NCI-H2171 treated with DMSO at 0.1 percent for 48 hours (cell line): ENCODE data around the gene FGD5.
A peak's percentile ranks its signal among the peaks of the same experiment; 100 is the strongest.

Experiments
- DNase-seq: peaks from one replicate; lab custom pipeline; 2025; lab: John Stamatoyannopoulos, UW

Gene FGD5

DNA sequence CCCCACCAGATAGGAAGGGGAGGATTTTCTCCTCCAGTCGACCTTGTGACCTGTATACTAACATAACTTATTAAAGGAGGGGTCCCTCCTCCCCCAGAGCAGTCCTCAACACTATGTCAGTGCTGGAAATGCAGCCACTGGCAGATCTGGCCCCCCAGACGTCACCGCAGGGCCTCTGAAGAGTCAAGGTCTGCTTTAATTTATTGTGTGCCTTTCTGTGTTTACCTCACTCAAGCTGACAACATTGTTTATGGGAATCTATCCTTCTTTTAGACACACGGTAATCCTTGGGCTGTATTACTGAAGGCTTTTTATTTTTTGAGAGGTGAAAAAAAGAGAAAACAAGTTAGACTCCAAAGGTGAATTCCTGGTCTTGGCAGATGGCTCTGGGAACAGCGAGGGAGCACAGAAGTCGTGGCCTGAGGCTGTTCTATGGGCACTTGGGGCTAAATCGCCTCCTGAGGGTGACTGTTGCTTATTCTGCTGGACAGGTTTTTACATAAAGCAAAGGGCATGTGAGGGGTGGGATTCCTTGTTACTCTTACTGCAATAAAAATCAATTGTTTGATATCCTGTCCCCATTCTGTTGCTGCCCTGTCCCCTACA, 115.2 kb downstream of the FGD5 start:
- DNase-seq, result no peak

DNA sequence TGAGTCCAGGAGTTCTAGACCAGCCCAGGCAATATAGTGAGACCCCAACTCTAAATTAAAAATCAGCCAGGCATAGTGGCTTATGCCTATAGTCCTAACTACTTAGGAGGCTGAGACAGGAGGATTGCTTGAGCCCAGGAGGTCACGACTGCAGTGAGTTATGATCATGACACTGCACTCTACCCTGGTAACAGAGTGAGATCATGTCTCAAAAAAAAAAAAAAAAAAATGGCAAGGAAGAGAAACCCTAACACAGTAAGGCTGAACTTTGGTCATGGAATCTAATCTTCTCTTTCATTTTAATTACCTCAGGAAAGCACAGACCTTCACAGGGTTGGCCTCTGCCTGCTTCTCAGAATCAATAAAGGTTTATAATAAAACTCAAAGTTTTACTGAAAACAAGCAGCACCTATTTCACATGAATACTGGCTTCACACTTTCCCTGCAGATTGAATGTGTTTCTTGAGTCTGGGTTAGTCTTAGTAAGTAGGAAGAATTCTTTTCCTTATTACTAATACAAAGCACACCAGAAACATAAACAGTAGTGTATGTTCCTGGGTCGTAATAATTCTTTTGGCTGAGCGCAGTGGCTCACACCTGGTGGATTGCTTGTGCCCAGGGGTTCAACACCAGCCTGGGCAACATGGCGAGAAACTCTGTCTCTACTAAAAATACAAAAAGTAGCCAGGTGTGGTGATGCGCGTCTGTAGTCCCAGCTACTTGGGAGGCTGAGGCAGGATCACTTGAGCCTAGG, 117.0 kb downstream of the FGD5 start:
- DNase-seq, result no peak

DNA sequence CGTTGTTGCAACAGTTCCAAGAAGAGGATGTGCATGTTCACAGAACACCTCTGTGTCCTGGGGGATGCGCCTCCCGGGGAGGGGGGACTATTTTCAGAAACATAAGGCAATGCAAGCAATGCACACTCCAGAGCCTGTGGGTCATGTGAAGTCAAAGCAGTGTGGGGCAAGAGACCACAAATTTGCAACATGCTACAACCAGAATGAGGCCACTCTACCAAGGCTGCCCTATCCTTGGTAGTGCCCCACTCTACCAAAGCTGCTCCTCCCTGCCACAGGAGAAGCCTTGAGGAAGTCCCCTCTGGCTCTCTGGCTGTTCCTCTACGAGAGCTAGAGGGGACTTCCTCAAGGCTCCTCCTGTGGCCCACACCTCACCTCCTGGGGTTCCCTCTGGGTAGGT, 120.2 kb downstream of the FGD5 start:
- no peak for DNase-seq

DNA sequence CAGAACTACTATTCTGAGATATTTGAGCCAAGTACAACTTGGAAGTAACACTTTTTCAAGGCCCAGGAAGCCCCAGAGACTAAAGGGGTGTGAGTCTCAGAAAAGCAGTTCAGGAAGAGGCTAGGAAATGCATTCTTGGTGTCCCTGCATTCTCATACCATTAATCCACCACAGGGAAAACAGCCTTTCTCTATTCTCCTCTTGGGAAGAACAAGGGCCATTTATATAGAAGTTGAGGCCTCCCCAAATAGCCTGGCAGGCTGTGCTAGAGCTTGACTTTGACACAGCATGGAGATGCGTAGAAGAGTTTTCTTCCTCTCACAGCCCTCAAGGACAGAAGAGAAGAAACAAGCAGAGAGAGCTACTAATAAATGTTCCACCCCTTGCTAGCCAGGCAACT, 123.1 kb downstream of the FGD5 start:
- no peak for DNase-seq

DNA sequence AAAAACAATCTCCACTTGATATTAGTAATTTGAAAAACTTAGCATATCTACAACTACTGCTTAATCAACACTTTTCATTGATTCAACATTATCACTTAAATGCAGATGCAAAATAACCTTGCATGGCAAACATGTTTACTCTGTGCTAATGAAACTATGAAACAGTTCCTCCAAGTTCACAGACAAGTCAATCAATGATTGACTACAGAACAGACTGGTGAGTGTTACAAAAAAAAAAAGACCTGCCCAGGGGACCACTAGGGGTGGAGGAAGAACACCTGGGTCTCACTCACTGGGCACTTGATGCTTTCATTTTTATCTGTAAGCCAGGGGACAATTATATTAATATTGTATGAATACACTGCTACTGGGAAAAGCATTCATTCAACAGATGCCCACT, 124.3 kb downstream of the FGD5 start:
- DNase-seq, result no peak

DNA sequence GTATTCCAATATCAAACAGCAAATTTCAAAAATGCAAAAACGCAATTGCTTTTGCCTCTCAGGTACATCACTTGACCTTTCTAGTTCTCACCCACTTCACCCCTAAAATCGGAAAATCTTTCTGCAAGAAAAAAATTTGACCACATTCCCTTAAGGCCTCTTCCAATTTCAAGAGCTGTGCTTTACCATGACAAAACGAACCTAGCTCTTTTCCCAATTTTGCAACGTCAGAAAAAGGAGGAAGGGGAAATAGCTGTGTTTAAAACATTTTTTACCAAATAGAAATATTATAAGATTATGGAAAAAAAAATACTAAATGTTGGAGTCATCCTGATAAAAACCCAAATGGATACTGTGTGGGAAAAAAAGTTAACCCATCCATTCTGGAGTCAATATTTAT, 127.5 kb downstream of the FGD5 start:
- DNase-seq, result no peak

DNA sequence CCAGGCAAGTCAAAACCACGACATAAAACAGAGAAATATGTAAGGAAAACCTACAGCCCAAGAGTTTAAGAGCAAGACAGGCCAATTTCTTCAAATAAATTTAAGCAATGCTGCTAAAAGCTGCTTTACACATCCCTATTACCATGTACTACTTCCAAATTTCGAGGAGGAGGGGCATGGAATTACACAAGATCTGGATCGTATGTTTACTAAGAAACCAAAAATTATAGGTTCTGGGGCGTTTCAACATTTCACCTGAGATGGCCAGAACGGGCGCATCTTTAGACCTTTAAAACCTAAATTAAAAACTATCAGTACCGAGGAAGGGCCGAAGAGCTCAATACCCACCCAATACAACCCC, 128.0 kb downstream of the FGD5 start:
- no peak for DNase-seq

DNA sequence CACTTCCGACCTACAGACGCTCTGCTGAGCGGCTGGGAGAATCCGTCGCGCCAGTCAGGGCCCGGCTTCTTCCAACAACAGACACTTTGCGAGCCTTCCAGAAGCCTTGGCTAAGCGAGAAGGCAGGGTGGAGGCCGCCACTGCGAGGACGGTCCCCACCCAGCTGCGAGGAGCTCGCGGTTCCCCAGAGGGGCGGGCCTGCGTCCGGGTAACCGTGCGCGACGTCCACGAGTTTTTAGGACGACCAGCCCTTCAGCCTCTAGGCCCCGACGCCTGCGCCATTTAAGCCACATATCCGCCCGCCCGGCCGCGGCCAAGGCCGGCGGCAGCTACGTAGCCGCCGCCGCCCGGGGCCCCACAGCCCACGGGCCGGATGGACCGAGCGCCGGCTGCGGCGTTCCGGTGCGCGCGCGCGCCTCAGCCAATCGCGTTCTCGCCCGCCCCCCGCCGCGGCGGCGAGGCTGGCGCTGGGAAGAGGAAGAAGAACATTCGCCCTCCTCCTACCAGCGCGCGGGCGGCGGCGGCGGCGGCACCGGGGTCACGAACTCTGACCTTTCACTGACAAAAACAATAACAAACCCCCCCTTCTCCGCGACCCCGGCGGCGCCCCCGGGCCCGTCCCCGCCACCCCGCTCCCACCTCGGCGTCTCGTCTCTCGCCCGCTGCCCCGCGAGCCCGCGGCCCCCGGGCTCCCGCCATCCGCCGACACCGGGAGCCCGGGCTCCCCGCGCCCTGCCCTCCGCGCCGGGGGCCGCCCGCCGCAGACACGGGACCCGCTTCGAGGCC, 128.5 kb downstream of the FGD5 start, which contains the start of gene NR2C2:
NR2C2 (plus strand) TSS at position 484 of the 786 bp plus-strand sequence. CDS start 56,332 bp downstream, outside the sequence.
- peak; percentile 66 for DNase-seq

DNA sequence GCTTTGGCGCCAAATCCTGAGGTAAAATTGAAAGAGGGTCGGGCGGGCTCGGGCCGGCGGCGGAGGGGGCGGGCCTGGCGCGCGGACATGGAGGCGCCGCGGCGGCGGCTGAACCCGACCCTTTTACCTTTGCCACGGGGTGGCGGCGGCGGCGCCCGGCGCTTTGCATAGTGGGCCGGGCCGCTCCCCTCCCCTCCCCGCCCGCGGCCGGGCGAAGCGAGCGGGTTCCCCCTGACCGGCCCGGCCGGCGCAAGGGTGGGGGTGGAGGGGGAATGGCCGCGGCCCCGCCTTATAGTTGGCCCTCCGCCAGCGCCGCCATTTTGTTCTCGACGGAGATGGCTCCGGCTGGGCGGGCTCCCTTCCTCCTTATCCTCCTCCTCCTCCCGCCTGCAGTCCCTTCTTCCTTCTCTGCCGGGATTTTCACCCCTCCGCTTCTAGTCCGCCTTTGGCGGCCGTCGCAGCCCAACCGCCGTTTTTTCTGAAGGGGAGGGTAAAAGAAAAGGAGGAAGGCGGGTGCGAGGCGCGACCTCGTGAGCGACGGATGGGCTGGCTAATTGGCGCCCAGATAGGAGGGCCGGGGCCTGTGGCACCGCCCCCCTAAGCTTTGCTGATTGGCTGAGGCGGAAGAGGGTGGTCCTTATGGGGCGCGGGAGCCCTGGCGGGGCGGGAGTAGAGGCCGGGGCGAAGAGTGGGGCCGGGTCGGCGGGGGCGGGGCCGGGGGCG, 129.3 kb downstream of the FGD5 start:
- peak; percentile 84 for DNase-seq

DNA sequence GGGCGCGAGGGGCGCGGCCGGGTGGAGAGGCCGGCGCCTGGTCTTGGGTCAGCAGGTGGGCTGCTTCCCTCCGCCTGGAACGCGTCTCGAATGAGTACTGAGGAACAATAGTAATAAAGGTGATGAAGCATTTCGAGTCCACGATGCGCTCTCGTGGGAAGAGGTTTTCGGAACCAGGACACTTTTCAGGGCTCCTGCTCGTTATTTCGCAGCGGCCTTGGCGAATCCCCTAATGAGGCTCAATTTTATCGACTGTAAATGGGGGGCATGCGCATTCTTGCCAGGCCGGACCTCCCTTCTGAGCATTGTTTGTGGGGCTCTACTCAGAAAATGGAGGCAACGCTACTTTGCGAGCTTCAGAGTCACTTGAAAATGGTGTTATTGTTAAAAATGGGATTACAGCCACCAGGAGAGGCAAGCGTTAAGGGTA, 129.9 kb downstream of the FGD5 start:
- no peak for DNase-seq

DNA sequence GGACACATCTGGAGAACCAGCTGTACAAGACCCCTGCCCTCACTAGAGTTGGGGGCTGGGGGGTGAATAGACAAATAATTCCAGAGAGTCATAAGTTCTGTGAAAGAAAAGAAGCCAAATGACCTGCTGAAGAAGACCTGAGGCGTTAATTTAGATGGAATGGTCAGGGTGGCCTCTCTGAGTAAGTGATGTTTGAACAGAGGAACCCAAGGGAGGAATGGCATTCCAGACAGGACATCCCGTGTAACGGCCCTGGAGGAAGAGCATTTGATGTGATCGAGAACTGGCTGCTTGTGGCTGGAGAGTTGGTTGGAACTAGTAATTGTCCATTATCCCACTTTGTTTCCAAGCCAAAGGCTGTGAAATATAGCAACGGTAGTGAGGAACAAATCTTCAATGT, 130.4 kb downstream of the FGD5 start:
- DNase-seq, result no peak

DNA sequence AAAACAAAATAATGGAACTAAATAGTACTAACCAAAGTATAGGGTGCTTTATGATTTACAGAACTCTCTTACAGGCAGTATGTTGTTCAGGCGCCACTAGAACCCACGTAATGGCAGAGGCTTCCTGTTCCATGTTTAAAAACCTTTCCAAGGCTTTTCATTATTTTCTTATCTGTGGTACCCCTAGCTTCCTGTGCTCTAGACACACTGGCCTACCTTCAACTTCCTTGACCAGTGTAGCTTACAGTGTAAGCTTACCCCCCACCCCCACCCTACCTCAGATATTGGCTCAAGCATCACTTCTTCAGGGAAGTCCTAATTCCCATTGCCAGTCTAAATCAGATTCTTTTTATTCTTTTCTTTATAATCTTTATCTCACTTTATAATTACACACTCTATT, 131.5 kb downstream of the FGD5 start:
- no peak for DNase-seq

DNA sequence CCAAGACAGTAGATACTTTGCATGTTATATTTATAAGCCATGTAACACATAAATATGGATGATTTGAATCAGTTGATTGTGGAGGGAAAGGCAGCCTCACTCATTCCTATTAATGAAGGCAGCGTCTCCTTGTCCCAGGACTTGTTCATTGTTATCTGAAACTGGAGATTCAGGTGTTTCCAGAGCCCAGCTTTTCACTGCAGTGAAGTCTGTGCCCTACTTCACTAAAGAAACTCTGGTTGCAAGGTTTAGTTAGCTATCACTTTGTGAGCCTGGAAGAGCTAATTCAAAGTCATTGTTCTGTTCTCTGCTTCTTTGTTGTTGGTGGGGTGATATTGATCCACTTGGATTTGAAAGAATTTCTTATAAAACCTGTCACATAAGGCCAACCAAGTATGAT, 138.4 kb downstream of the FGD5 start:
- no peak for DNase-seq

DNA sequence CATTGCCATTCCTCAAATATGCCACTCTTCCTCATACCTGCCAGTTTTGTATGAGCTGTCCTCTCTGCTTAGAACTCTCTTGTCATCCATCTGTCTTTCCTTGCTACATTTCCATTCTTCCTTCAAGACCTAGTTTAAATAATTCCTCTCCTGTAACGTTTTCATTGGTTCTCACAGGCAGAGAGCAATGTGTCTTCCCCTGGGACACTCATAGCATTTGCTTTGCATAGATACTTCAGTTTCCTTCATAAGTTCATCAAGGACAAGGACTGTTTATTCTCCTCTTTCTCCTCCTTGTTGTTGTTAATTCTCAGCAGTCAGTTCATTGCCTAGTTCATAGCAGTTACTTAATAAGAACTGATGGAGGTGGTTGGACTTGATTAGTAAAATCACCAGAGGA, 139.2 kb downstream of the FGD5 start:
- no peak for DNase-seq

DNA sequence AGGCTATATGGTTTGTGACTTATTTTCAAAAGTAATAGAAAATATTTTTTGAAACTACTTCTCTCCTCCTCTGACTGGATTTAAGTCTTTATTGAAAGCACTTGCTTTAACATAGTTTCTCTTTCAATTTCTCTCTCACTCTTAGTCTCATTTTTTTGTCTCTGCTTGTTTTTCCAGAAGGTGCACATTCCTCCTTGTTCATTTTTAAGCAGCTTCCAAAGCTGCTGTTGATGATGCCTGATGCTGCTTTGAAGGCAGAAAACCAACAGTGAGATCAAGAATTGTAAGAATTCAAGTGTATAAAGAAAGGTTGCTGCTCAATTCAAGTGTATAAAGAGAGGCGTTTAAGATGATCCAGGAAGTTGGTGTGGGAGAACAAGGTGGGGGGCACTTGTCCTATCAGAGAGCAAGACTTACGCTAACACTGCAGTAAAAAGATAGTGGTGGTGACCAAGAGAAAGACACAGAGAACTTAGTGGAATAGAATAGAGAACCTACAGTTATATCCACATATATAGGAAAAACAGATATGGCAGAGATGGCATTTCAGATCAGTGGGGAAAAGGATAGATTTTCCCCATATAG, 140.7 kb downstream of the FGD5 start:
- DNase-seq, result no peak

DNA sequence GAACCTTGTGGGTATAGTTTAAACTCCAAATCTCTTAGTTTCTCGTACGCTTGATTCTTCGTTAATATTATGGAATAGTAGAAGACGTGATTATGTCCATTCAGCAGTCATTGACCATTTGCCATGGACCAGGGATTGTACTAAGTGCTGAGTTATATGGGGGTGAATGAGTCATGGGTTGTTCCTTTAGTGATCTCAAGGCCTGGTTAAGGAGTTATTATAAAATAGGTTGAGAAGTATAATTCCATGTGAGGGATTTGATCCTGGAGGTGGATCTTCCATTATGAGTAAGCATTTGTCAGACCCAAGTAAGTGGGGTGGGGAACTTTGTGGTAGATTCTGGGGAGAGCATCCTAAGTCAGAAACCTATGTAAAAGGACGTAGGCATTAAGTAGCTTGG, 144.0 kb downstream of the FGD5 start:
- no peak for DNase-seq

DNA sequence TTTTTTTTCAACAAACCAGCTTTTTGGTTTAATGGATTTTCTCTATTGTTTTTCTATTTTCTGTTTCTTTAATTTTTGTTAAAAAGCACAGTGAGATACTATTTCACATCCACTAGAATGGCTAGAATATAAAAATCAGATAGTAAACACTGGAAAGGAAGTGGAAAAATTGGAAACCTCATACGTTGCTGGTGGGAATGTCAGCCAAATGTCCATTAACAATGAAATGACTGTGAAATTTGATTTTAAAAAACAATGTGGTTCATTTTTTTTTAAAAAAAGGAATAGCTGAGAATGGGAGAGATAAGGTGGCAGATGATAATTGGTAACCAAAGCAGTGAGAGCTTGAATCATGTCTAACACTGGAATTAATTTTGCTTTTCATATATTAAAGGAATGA, 148.5 kb downstream of the FGD5 start:
- no peak for DNase-seq

DNA sequence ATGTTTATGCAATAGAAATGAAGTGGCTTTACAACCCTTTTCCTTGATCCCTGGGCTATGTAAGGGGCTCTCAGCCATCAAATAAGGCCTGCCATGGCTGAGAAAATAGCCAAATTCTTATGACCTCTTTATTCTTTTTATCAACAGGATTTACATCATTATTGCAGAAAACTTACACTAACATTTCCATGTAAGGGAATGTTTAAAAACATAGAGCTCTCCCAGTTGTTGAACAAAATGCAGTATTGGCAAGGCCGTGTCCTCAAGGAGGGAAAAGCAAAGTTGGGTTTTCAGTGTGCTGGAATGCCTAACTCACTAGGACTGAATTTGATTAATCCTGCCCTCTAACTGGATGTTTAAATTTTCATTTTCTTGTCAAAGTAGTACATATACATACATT, 150.9 kb downstream of the FGD5 start:
- no peak for DNase-seq

DNA sequence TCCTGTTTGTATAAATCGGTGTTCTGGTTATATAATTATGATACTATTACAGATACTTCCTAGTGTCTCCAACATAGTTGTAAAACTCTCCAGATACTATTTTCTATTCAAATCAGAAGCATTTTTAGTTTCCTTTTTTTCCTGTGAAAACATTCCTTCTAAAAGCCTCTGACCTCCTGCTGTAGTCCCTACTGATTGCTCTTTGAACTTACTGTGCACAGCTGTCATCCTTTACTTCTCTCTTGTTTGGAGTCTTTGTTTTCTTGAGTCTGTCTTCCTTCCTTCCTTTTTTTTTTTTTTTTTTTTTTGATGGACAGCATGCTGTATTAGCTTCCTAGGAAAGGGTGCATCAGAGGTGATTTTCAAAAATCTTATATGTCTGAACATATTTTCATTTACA, 157.6 kb downstream of the FGD5 start:
- DNase-seq, result no peak

DNA sequence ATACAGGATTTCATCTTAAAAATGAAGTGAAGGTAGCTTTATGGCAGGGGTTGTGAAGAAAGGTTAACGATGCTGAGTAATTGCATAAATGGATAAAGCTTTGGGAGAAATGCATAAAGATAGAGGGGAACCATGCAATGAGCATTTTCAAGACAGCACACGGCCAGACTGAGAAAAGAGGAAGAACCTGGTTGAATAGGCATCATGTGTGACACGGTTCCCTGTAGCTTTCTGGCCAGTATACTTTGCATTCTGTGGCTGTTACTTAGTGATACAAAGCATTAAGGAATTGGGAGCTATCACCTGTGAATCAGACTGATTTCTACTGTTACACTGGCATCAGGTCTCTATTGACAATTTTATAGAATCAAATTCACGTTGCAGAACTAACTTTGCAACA, 161.9 kb downstream of the FGD5 start:
- no peak for DNase-seq
